ENCODE measurements around the gene PPP4R2.
"Not testable (repeated sequence)": the region's sequence is repeated elsewhere in the genome, so short reads cannot be mapped to it uniquely, and the experiment has no call there.

The PPP4R2 gene

GRCh38 chr3:73026760-73027113 is 30.1 kb downstream of the PPP4R2 start:
- no peak for DNase-seq

- no peak for DNase-seq
Measured at GRCh38 chr3:73028803-73029202, 32.2 kb downstream of the PPP4R2 start.

- DNase-seq = no peak
Measured at GRCh38 chr3:73029321-73029796, 32.7 kb downstream of the PPP4R2 start.

DNA sequence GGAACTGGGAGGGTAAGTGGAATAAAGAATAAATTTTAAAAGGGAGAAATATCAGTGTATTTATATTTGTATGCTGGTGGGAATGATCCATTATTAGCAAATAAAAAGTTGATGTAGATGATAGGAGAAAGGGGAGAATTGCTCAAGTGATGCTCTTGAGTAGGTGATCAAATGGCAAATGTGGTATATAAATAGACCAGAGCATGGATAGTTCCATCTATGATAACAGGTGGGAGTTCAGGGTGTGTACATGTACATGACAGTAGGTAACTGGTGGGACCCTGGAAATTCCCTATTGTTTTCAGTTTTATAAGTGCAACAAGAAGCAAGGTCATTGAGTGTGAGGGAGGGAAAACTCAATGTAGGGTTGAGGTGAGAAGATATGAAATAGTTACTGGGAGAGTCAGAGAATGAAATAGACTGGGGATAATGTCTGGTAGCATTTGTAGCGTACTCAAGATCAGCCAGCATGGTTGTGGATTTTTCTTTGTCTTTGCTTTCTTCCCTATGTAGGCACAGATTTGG is 33.5 kb downstream of the PPP4R2 start:
- DNase-seq = no peak

DNA sequence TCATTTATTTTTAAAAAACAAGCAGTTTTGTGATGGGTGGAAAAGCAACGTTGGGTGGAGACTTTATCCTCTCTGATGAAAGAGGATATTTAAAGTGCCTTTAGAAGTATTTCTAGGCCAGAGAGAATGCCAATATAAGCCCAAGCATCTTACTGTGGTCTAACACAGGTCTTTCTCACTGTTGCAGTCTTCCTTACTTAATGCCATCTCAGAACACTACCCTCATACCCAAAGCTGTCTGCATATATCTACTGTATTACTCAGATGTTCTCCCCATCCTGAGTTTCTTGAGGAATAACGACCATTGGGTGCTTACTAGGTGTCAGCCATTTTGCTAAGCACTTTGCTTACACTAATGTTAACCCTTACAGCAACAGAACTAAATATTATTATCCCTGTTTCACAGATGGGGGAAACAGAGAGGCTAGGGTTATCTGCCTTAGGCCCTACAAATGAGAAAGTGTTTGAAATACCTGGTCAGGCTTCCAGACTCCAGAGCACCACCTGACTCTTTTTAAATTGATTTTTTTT is 35.0 kb downstream of the PPP4R2 start:
- no peak for DNase-seq

DNA sequence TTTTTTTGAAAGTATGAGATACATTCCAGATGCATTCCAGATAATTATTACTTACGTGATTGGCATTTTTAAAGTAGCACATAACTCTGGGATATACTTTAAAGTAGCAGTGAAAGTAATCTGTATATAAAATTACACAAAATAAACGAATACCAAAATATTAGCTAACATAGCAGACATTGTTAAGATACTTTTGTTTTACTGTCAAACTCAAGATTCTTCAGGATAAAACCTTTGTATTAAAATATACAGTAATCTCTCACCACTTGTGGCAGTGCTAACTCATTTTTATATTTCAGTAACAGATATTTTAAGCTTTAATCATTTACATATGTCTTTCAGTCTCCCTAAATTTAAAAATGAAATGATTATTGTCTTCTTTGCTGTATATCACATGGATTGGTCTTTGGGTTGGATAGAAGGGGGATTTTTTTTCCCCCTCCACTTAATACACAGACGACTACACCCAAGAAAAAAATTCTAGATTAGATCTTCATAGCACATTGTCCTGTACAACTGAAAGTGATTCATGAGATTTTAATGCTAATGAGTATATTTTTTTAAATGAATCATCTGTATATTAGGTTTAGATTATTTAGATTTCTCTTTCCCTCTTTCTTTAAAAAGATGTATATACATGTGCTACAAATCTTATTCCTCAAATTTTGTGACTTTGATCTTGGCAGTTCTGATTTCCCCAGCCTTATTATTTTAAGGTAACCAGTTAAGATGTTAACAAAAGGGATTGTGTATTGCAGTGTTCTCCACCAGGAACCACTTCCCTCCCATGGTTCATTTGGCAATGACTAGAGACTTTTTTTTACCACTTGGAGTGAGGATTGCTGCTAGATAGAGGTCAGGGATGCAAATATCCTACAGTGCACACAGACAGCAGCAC is 40.3 kb downstream of the PPP4R2 start:
- DNase-seq = no peak

GRCh38 chr3:73041537-73041936 is 44.9 kb downstream of the PPP4R2 start:
- DNase-seq = no peak

GRCh38 chr3:73043414-73043813 is 46.8 kb downstream of the PPP4R2 start:
- DNase-seq = no peak

GRCh38 chr3:73045391-73045790 is 48.8 kb downstream of the PPP4R2 start:
- DNase-seq = no peak

DNA sequence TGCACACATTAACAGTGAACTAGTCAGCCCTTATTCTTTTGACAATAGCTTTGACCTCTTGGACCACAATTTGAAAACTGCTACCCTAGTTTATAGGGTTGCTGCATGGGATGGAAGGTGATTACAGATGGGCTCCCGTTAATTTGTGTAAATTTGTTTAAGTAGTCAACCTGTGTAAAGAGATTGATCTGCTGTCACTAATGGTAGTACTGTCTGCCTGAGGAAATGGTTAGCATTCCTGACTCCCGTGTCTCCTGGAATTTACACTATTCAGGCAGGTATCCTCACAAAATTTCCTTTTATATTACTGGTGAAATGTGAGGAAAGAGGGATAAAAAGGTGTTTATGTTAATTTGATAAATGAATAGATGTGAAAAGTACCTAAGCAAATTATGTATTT is 49.6 kb downstream of the PPP4R2 start:
- no peak for DNase-seq

- no peak for DNase-seq
Measured at GRCh38 chr3:73049319-73049718, 52.7 kb downstream of the PPP4R2 start.

- no peak for DNase-seq
Measured at GRCh38 chr3:73052857-73053256, 56.2 kb downstream of the PPP4R2 start.

DNA sequence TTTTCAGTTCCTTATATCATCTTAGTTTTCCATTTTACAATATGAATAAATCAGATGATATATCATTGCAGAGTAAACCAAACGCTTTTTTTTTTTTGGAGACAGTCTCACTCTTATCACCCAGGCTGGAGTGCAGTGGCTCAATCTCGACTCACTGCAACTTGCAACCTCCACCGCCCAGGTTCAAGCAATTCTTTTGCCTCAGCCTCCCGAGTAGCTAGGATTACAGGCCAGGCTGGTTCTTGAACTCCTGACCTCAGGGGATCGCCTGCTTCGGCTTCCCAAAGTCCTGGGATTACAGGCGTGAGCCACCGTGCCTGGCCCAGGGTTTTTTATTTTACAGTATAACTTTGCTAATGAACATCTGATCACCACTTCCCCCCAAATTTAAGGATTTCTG is 59.0 kb downstream of the PPP4R2 start:
- DNase-seq = no peak

GRCh38 chr3:73056014-73056844 is 59.6 kb downstream of the PPP4R2 start:
- no peak for DNase-seq

- DNase-seq = no peak
Measured at GRCh38 chr3:73056845-73057150, 60.2 kb downstream of the PPP4R2 start.

DNA sequence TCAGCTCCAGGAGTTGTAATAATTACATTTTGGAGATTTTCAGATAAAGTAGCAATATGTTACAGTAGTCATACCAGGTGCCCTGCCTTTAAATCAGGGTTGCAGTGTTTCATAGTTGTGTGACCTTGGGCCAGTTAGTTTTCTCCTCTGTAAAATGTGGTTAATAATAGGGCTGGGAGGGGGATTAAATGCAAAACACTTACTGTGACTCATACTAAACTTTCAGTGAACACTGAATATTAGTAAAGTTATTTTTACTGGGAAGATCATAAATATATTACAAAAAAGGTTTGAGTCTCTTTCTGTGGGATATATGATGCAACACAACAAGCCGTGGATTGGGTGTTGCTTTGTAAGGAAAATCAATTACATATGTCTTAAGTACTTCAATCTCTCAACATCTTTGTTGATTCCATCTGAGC is 63.7 kb downstream of the PPP4R2 start:
- DNase-seq = no peak

GRCh38 chr3:73061416-73061815 is 64.8 kb downstream of the PPP4R2 start, which contains the start of gene EBLN2:
EBLN2 (plus strand) TSS chr3:73061659; CDS start chr3:73062082, 423 bp downstream.
- DNase-seq = no peak

DNA sequence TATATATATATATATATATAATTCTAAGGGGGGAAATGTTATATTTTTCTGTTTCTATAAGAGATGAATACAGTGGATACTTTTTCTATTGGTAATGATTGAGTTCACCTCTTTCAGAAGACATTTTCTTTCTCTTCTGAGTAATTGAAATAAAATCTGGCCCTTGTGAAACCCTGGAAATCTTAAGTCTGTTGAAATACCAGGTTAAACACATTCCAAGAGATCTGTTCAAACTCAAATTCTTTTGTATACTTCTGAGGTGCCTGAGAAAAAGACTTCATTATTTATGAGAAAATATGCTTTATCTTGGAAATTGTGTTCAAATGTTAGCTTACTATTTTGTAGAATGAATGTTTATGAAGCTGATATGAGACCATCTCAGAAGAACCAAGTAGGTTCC is 69.6 kb downstream of the PPP4R2 start:
- DNase-seq = not testable (repeated sequence)

- DNase-seq = no peak
Measured at GRCh38 chr3:73068419-73068818, 71.8 kb downstream of the PPP4R2 start.

DNA sequence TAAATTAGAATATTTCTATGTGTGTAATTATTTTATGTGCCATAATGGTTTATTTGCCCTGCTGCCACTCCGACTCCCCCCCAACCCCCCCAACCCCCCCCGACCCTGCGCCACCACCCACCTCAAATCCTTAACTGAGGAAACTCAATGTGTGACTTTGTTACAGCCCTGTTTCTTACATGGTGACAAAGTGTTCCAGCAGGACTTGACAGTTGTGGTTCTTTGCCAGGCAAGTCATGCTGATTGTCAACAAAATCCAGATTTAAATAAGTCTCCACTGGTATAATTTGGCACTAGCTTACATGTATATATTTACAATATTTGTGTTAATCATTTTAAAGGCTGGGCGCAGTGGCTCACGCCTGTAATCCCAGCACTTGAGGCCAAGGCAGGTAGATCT is 72.6 kb downstream of the PPP4R2 start:
- DNase-seq = no peak

DNA sequence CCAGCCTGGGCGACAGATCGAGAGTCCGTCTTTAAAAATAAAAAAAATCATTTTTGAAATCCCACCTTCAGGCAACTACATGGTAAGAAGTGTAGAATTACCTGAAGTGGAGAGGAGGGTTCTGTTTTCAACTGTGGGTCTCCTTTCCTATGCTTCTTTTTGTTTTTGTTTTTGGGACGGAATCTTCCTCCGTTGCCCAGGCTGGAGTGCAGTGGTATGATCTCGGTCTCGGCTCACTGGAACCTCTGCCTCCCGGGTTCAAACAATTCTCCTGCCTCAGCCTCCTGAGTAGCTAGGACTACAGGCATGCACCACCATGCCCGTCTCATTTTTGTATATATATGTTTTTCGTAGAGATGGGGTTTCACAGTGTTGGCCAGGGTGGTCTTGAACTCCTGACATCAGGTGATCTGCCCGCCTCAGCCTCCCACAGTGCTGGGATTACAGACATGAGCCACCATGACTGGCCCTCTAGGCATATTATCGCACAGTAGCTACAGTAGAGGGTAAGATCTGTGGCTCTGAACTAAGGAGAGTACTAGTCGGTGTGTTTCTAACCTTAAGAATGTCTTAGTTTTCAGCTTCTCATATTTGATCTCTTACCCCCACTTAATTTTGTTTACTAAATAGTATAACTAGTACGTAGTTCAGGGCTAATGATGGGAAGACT is 73.3 kb downstream of the PPP4R2 start:
- DNase-seq = no peak

DNA sequence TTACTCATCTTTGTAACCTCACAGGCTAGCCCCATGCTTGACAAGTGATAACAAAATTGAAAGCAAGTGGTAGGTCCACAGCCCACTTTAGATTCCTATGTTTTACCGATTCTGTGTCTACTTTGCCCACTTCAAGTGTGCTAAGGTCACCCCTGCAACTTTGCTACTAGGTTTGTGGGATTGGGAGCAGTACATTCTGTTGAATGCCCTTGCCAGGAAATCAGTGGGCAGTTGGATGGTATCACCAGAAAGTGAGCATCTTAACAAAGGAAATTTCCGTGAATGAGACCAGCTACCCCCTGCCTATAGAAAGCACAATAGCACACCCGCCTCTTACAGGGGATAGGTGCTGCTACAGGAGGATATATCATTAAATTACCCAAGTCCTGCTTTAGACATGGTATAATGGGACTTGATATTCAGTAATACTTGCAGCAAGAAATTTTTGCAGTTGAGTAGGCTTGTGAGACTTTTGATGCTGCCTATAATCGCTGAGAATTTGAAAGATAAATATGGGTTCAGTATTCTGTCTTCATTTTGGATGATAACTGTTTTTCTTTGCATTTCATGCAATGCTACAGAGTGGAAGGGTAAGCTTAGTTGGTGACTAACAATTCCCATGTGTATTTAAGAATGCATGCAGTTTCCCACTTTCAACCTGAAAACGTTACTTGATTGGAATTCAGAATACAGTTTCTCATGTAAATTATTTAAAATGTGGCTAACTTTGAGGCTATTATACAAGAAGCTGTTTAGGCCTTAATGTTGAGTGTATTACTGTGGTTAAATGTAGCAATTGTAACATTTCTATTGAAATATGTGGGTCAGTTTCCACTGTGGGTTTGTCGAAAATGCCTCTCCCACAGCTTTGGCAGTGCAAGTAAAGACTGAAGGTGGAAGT is 74.3 kb downstream of the PPP4R2 start:
- DNase-seq = no peak

Data from NCI-H187 (cell line).